GM21529 (cell line): ENCODE results near the gene SKOR1.

Source experiments
- ATAC-seq: cut with Tn5 transposase; IDR thresholded peaks from one replicate; pipeline ENCODE4 v1.9.1; 2021; ENCODE audit not compliant: unreplicated experiment

SKOR1 gene

GRCh38 chr15:67819636-67820035, 5.7 kb upstream of the SKOR1 start:
- ATAC-seq: no peak

GRCh38 chr15:67820122-67820991, 5.0 kb upstream of the SKOR1 start:
- ATAC-seq: no peak

- ATAC-seq: no peak
Measured at GRCh38 chr15:67820992-67821783, 4.1 kb upstream of the SKOR1 start.

- no peak for ATAC-seq
Measured at GRCh38 chr15:67821784-67822440, 3.4 kb upstream of the SKOR1 start.

GRCh38 chr15:67822537-67823313, 2.6 kb upstream of the SKOR1 start:
- ATAC-seq: no peak

GRCh38 chr15:67823314-67824196, 1.8 kb upstream of the SKOR1 start:
- no peak for ATAC-seq

GRCh38 chr15:67824197-67824968, 926 bp upstream of the SKOR1 start:
- ATAC-seq: no peak

GRCh38 chr15:67825881-67826716, 790 bp downstream of the SKOR1 start:
- no peak for ATAC-seq

- ATAC-seq: no peak
Measured at GRCh38 chr15:67826717-67827561, 1.6 kb downstream of the SKOR1 start.

- ATAC-seq: no peak
Measured at GRCh38 chr15:67827562-67828277, 2.4 kb downstream of the SKOR1 start.

- no peak for ATAC-seq
Measured at GRCh38 chr15:67828278-67828968, 3.1 kb downstream of the SKOR1 start.

GRCh38 chr15:67828969-67829646, 3.8 kb downstream of the SKOR1 start:
- no peak for ATAC-seq

- no peak for ATAC-seq
Measured at GRCh38 chr15:67829647-67830504, 4.6 kb downstream of the SKOR1 start.

GRCh38 chr15:67831363-67831762, 6.1 kb downstream of the SKOR1 start:
- no peak for ATAC-seq
